Activated naive CD4-positive, alpha-beta T cell treated with anti-CD3 and anti-CD28 coated beads, Interleukin-2, amount 50 U/mL, for 72 hours (primary cell): ENCODE data around the gene TGIF1. TPM values are rescaled to one million over a fixed set of nuclear protein-coding genes. Genes with fewer than 3 reads are reported as not detected.

Experiments
- ATAC-seq, 2 donors: fragments of 150-1000 bp; cut with Tn5 transposase; 2 replicates each; pipeline ENCODE4 v1.10.0; 2021; ENCODE audit warnings: mild to moderate bottlenecking in 2 of 2, moderate library complexity in 2 of 2
- DNase-seq, 2 donors: peaks; one replicate each; pipeline ENCODE4 v3.0.0; 2021 to 2022; ENCODE audit warnings: low spot score in 2 of 2
- H3K27ac Mint-ChIP-seq, 2 donors: one replicate each; pipeline ENCODE4 v1.8.0; 2022; ENCODE audit warnings: mild to moderate bottlenecking in 2 of 2, mixed read lengths in 2 of 2
- H3K36me3 Mint-ChIP-seq, 2 donors: one replicate each; pipeline ENCODE4 v1.8.0; 2022; ENCODE audit warnings: mixed read lengths in 2 of 2
- H3K9me3 Mint-ChIP-seq, 2 donors: one replicate each; pipeline ENCODE4 v1.8.0; 2022; ENCODE audit warnings: mixed read lengths in 2 of 2
- total RNA-seq, 2 donors: library from RNA; stranded (reverse); gene quantifications; one replicate each; pipeline ENCODE4 v1.2.3, GENCODE V29; 2022

Gene TGIF1
- total RNA-seq, 2 donors from 2014 or later, result 36.1 to 101 TPM

DNA sequence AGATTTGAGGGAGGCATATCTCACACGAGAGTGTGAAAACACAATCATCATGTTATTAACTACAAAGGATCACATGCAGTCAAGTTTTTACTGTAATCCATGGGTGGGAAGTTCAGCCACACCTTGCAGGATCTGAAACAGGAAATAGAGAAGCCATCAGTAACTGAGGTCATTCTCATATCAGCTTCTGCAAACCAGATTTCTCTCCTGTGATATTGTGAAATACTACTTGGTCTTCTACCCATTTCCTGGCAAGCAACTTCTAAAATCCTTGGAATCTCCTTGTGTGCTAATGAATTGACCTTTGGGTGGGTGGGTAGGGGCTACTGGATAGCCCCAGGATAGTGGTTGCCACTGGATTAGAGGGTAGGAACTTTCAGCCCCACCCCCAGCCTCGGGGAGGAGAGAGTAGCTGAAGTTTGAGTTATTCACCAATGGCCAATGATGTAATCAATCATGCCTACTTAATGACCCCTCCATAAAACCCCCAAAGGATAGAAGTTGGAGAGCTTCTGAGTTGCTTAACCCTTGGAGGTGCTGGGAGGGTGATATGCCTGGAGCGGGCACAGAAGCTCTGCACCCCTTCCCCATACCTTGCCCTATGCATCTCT is 25.6 kb upstream of the TGIF1 start:
- DNase-seq (no peak), ATAC-seq (no peak)
- Mint-ChIP-seq H3K27ac (no peak overlapping the region), H3K9me3 (no peaks in the 10 kb centered on the region), H3K36me3 (no peaks in the 10 kb centered on the region)

DNA sequence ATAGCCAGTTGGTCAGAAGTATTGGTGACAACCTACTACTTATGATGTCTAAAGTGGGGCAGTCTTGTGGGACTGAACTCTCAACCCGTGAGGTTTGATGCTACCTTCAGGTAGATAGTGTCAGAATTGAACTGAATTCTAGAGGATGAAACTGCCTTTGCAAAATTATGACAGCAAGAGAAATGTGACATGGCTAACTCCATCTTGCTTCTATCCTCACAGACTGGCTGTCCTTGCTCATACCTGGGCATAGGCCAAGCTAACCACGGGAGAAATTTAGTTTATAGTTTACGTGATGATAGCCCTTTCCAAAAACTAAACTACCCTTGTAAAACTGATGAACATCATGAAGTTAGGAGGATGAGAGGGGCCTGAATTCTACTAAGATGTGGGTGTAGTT is 24.9 kb upstream of the TGIF1 start:
- H3K36me3 Mint-ChIP-seq, result no peaks in the 10 kb centered on the region
- DNase-seq (no peak), ATAC-seq (no peak)
- no peak overlapping the region for H3K27ac Mint-ChIP-seq
- H3K9me3 Mint-ChIP-seq, result no peaks in the 10 kb centered on the region

DNA sequence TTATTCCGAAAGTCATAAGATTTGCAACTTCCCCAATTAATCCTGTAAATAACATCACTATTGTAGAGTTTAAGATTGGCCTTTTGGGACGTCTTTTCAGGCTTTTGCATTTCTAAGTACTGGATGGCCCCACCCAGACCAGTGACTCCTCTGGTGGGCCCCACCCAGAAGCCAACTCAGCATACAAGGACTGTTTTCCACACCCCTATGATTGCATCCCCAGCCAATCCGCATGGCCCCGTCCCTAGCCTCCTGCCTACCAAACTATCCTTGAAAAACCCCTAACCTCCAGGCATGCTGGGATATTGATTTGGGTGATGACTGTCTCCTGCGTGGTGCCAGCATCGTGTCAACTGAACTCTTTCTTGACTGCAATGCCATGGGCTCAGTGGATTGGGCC is 24.5 kb upstream of the TGIF1 start:
- H3K9me3 Mint-ChIP-seq, result no peaks in the 10 kb centered on the region
- no peaks in the 10 kb centered on the region for H3K36me3 Mint-ChIP-seq
- ATAC-seq, result no peak
- no peak for DNase-seq
- no peak overlapping the region for H3K27ac Mint-ChIP-seq

DNA sequence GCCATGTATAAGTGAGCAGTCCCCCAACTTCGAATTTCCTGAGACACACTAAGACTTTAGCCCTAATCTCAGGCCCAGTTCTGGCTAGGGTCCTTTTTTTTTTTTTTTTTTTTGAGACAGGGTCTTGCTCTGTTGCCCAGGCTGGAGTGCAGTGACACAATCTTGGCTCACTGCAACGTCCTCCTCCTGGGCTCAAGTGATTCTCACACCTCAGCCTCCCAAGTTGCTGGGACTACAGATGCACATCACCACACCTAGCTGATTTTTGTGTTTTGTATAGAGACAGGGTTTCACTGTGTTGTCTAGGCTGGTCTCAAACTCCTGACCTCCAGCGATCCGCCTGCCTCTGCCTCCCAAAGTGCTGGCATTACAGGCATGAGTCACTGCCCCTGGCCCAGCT is 23.9 kb upstream of the TGIF1 start:
- DNase-seq (no peak), ATAC-seq (no peak)
- H3K27ac Mint-ChIP-seq, result no peak overlapping the region
- H3K9me3 Mint-ChIP-seq, result no peaks in the 10 kb centered on the region
- no peaks in the 10 kb centered on the region for H3K36me3 Mint-ChIP-seq

DNA sequence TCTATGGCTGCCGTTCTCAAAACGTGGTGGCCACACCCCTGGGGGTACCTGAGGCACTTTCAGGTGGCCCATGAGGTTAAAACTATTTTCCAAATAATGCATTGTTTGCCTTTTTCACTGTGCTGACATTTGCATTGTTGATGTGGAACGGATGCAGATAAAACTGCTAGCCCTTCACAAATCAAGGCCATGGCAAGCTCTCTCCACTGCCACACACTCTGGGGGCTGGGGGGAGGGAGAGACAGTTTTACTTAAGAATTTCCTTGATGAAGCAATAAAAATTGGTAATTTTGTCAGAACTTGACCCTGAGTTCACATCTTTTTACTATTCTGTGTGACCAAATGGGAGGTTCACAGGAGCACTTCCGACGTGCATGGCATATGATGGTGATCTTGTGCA is 22.0 kb upstream of the TGIF1 start:
- Mint-ChIP-seq H3K9me3 (no peaks in the 10 kb centered on the region), H3K27ac (no peak overlapping the region), H3K36me3 (no peaks in the 10 kb centered on the region)
- DNase-seq (no peak), ATAC-seq (no peak)

DNA sequence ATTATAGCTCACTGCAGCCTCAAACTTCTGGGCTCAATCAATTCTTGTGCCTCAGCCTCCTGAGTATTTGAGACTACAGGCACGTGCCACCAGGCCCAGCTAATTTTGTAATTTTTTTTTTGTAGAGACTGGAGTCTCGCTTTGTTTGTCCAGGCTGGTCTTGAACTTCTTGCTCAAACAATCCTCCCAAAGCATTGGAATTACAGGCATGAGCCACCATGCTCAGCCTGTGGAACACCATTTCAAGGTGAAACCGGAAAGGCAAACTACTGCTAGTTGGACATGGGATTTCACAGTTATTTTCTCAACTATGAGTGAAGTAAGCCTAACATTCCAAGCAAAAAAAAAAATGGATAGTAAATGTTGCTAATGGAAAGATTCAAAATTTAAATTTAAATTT is 20.9 kb upstream of the TGIF1 start:
- no peaks in the 10 kb centered on the region for H3K36me3 Mint-ChIP-seq
- H3K27ac Mint-ChIP-seq, result no peak overlapping the region
- DNase-seq, result no peak
- H3K9me3 Mint-ChIP-seq, result no peaks in the 10 kb centered on the region
- no peak for ATAC-seq

DNA sequence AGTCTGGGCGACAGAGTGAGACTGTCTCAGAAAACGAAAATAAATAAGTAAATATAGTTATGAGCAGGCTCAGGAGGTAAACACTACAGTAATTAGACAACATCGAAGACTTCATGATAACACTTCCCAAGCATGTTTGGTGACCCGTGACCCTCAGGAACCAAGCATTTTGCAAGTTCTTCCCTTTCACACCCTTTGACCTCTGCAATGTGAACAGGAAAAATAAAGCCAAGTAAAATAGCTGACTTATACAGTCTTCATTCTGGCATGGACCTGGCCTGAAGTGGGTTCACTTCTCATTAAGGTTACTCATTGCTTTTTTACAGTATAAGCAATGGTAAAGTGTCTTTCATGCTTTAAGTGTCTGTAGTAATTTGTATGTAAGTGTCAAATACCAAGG is 15.3 kb upstream of the TGIF1 start:
- Mint-ChIP-seq H3K27ac (no peak overlapping the region), H3K9me3 (no peaks in the 10 kb centered on the region), H3K36me3 (no peaks in the 10 kb centered on the region)
- ATAC-seq, result no peak
- DNase-seq, result no peak

DNA sequence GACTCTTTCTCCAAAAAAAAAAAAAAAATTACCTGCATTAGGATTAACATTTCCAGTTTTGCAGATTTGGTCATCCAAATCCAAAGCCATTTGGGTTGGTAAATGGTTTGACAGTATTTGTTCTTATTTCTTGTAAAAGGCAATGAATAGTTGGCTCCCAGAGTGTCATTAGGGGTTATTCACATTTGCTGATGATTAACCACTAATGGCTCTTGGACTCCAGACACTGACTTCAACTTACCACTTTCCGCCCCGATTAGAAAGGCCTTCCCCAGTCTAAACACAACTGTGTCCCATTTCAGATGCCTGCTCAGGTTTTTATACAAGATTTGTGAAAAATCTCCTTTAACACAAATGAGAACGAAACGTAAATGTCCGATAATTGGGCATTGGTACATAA is 9.6 kb upstream of the TGIF1 start:
- H3K36me3 Mint-ChIP-seq, result no peaks in the 10 kb centered on the region
- DNase-seq, result no peak
- no peak for ATAC-seq
- H3K27ac Mint-ChIP-seq, result no peak overlapping the region
- H3K9me3 Mint-ChIP-seq, result no peaks in the 10 kb centered on the region

DNA sequence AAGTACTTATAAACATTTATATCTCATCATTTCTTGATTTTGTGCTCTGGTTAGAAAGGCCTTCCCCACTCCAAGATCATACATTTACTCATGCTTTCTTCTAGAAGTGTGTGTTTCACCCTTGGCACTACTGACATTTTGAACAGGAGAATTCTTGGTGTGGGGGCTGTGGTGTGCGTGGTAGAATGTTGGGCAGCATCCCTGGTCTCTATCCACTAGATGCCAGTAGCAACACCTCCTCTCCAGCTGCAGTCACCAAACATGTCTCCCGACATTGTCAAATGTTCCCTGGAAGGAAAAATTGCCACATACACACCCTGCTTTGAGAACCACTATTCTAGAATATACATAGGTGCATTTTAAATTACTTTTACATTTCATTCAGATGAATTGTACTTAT is 8.7 kb upstream of the TGIF1 start:
- DNase-seq, result no peak
- no peak overlapping the region for H3K27ac Mint-ChIP-seq
- peak in 1 of 2 donors; percentile 60 for ATAC-seq
- no peaks in the 10 kb centered on the region for H3K36me3 Mint-ChIP-seq
- no peaks in the 10 kb centered on the region for H3K9me3 Mint-ChIP-seq

DNA sequence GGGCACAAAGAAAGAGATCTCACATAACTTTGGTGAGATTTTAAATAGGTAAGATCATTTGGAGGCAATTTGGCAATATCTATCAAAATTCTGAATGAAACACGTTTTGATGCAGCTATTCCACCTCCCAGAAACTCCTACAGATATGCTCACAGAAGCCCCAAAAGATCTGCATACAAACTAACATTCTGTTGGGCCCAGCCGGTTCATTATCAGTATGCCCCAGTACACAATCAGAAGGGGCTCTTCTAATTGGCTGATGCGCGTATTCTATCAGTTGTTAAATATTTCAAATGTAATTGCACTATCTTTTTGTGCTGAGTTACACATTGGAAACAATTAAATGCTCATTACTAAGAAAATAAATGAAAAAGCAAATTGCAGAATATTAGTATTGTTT is 7.1 kb upstream of the TGIF1 start:
- H3K27ac Mint-ChIP-seq, result no peak overlapping the region
- no peaks in the 10 kb centered on the region for H3K36me3 Mint-ChIP-seq
- ATAC-seq (no peak), DNase-seq (no peak)
- no peaks in the 10 kb centered on the region for H3K9me3 Mint-ChIP-seq

DNA sequence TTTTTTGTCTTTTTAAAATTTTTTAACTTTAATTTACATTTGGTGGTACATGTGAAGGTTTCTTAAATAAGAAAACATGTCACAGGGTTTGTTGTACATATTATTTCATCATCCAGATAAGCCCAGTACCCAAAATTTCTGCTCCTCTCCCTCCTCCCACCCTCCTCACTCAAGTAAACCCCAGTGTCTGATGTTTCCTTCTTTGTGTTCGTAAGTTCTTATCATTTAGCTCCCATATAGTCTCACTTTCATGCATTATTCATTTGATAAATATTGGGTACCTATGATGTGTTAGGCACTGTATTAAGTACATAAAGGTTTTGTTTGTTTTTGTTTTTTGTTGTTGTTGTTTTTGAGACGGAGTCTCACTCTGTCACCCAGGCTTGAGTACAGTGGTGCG is 5.7 kb upstream of the TGIF1 start:
- Mint-ChIP-seq H3K36me3 (peaks cover 0 to 6% of the 10 kb centered on the region in 2 donors), H3K9me3 (no peaks in the 10 kb centered on the region), H3K27ac (no peak overlapping the region)
- ATAC-seq (no peak), DNase-seq (no peak)

DNA sequence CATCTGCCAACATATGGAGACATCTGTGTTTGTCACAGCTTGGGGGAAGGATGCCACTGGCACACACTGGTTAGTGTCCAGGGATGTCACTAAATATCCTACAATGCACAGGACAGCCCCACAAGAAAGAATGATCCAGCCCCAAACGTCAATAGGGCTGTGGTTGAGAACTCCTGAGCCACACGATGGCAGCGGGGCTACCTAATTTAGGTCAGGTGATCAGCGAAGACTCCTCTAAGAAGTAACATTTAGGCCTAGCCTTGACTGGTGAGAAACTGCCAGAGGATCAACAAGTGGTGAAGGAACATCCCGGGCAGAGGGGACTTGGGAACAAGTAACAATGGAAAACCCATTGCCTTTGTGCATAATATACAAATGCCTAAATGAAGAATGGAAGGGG is 5.0 kb upstream of the TGIF1 start:
- Mint-ChIP-seq H3K27ac (no peak overlapping the region), H3K36me3 (peaks cover 0 to 9% of the 10 kb centered on the region in 2 donors), H3K9me3 (no peaks in the 10 kb centered on the region)
- no peak for DNase-seq
- ATAC-seq, result no peak

DNA sequence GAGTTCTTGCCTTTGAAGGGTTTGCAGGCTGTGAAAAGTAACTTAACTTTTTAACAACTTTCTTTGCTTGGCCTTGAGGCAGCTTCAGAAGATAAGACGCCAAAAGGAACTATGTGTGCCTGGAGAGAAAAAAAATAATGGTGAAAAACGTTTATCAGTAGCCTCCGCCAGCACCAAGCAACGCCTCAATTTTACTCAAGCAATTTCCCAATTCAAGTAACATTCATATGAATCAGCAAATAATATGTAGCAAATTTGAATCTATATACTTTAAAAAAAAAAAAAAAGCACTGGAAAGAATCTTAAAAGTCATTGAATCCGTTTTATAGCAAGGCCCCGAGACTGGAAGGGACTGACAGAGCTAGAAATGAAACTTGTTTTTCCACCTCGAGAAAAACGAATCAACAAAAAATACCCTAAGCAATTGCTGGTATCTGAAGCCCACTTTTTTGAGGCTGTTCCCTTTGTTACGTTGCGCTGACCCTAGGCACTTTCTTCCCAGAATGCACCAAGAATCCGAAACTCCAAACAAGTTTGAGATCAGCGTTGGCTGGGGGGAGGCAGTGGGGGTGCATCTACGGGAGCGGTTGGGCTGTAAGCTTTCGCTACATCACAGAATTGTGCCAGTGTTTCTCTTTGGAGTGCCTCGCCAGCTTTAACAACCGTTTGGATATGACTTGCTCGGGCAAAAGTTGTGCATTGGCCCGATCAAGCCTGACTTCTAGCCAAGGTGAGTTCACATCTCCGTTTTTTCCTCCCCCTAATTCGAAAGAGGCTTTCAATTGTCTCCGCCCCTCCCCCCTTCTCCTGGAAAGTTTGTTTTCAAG is 2.7 kb upstream of the TGIF1 start:
- DNase-seq (peak; percentile 46 to 62), ATAC-seq (no peak)
- Mint-ChIP-seq H3K27ac (peak overlapping the region; percentile 99 to 100), H3K9me3 (no peaks in the 10 kb centered on the region), H3K36me3 (peaks cover 9 to 20% of the 10 kb centered on the region in 2 donors)

DNA sequence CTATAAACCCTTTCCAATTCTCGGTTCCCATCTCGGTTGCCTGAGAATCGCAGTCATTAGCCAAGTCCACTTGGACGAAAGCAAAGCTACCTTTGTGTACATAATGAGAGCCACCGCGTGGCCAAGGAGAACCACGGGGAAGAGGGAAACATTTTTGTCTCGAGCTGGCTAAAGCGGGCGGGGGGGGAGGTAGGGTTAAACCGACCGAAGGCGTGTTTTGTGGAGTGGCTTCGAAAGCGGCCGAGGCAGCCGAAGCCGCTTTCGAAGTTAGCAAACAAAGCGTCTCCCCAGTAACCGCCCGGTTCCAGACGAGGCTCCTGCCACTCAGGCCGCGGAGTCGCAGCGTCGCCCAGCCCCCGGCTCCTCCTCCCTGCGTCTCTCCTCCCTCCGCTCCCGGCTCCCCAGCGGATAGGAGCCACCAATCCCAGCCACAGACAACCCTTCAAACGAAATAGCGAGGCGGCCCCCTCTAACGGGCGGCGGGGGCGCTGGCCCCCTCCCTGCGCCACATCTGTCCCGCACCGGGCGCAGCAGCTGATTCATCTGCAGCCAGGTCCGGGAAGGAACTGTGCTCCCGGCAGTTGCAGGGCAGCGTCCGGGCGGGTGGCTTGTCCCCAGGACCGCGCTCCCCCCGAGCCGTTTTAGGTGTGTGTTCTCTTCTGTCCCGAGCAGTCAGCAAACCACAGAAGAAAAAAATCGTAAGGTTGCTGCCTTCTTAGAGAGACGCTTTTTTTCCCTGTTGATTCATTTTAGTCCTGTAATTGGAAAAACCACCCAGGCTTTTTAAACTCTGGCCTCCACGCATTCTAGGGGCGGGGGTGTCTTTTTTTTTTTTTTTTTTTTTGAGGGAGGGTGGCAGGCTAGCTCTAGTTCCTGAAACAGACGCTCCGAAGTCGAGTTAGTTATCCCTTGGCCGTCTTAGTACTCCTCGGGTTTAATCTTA is 1.8 kb upstream of the TGIF1 start:
- DNase-seq (peak; percentile 82 to 89), ATAC-seq (peak; percentile 63 to 74)
- H3K27ac Mint-ChIP-seq, result peak overlapping the region; percentile 99 to 100
- no peaks in the 10 kb centered on the region for H3K9me3 Mint-ChIP-seq
- H3K36me3 Mint-ChIP-seq, result peaks cover 17 to 29% of the 10 kb centered on the region in 2 donors

DNA sequence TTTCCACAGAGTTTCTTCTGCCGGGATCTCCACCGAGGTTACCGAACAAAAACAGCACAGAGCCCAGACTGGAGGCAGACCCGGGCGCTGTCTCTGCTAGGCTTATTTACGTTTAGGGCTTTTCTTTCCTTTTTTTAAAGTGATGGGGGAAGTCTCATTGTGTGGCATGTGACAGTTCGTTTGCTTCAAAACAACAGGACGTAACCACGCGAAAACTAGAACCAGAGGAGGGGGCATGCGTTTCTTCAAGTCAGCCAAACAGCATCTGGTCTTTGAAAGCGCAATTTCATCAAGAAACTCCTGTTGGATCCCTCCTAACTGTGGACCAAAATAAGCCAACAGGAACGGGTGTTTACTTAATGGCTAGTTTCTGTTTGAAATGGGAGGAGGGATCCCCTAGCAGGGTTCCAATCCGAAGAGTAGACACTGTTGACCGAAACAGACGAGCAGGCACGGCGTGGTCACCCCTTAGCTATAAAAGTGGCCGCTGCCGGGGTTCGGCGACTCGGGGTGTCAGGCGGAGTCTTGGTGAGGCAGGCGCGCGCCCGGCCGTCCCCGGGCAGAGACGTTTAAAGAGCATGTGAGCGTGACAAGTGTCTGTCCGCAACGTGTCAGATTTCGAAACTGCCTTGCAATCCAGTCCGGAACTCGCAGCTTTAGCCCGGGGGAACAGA is 997 bp upstream of the TGIF1 start:
- DNase-seq (peak; percentile 74 to 88), ATAC-seq (peak; percentile 35 to 46)
- Mint-ChIP-seq H3K27ac (peak overlapping the region; percentile 99 to 100), H3K36me3 (peaks cover 18 to 30% of the 10 kb centered on the region in 2 donors), H3K9me3 (no peaks in the 10 kb centered on the region)

DNA sequence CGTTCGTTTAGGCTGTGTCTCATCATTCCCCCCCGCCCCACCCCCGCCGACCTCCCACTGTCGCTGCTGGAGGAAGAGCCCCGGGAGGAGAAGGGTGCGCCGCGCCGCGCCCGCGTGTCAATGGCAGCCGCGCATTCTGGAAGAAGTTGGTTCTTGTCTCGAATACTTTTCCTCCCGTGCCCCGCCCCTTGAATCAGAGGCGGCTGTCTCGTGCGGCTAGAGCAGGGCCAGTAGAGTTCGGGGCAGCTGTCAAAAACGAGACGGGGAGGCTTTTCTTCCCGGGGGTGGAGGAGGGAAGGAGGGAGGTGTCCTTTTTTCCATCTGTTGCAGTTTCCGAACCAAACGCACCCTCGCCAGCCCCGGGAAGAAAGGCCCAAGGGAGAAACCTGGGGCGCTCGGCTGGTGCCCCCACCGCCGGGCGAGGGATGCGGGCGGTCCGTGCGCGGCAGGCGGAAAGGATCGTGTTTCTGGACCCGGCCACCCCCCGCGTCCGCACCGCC is 410 bp upstream of the TGIF1 start:
- peak in 1 of 2 donors; percentile 7 for ATAC-seq
- Mint-ChIP-seq H3K27ac (peak overlapping the region; percentile 99 to 100), H3K9me3 (no peaks in the 10 kb centered on the region), H3K36me3 (peaks cover 18 to 30% of the 10 kb centered on the region in 2 donors)
- DNase-seq, result peak in 1 of 2 donors; percentile 73
